GM19328 (cell line): ENCODE results near the gene GRPEL1.

Source experiments
- ATAC-seq: cut with Tn5 transposase; IDR thresholded peaks from one replicate; pipeline ENCODE4 v1.9.1; 2021; ENCODE audit warnings: mild to moderate bottlenecking, moderate library complexity; ENCODE audit not compliant: unreplicated experiment

Gene GRPEL1

DNA sequence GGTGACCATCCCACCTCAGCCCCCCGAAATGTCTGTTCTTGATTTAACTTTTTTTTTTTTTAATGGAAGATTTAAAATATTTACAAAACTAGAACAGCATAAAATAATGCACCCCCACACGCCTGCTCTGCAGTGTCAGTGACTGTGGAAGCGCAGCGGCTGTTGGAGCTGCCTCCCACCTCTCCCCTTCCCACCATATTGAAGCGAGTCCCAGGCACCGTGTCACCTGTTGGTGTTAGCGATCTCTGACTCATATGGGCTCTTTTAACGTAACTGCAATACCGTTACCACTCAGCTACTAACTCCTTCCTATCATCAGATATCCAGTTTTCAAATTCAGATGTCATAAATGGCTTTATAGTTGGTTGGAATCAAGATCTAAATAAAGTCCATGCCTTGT is 41.8 kb downstream of the GRPEL1 start:
- ATAC-seq = no peak

DNA sequence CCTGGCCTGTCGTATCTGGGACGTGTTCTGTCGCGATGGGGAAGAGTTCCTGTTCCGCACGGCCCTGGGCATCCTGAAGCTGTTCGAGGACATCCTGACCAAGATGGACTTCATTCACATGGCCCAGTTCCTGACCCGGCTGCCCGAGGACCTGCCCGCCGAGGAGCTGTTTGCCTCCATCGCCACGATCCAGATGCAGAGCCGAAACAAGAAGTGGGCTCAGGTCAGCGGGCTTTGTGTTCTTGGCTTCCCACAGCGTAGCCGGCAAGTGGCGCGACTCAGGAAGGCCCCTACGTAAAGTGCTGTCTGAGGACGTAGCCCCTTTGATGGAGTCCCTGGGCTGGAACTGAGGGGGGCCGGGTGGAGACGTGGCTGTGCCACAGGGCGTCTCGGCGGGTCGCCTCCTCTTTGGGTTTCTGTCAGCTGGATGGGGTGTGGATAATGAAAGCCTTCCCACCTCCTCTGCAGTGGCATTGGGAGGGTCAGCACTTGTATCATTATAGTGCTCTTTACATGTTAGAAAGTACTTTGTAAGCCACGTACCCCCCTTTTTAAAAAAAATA is 42.7 kb downstream of the GRPEL1 start:
- ATAC-seq = no peak

DNA sequence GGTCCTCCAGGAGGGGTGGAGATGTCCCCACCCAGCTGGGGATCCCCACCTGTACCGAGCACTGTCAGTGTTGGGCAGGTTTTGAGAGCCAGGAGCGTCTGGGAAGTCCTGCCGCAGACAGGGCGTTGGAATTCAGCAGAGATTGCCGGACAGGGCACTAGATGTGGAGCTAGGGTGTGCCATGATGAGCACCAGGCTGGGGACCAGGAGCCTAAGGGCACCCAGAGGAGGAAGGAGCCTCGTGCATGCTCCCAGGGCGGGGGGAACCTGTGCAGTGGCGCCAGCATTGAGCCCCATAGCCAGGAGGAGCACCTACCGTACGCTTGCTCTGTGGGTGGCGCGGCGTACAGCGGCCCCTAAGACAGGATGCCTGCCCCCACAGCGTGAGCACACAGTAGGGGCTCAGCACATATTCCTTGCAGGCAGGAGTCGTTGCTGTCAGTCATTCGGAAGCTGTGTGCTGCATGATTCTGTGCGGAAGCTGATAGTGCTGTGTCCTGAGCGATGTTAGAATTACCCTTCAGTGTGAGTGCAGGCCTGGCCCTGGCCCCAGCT is 43.5 kb downstream of the GRPEL1 start:
- no peak for ATAC-seq

DNA sequence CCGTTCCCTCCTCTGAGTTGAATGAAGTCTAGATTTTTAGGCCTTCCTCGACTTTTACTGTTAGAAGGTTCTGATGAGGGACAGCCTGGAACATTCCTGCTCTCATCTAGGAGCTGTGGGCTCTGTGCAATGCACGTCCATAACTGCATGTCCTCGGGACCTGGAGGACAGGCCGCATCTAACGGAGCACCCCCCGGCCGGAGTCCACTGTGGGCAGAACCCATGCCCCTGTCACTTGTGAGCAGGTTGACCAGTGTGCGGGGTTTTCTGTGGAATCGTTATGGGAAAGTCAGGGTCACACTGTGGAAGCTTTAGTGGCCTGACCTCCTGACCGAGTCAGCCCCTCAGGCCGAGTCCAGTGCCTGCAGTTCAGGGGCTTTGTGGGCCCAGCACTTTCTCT is 44.0 kb downstream of the GRPEL1 start:
- no peak for ATAC-seq

DNA sequence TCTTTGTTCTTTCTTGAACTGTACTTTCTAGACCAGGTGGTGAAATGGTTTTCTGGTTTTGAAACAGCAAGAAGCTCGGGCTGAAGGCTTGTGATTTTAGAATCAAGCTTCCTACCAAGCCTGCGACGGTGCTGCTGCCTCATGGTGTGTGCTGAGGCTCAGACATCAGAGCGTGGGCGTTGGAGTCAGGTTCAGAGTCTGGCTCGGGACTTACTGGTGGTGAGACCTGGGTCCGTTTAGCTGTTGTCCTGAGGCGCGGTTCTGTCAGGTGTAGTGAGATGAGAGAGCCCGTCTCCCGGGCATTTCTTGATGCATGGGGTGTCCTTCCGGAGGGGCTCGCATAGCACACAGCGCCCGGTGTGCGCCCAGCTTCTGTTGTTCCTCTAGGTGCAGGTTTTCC is 44.4 kb downstream of the GRPEL1 start:
- ATAC-seq = no peak

DNA sequence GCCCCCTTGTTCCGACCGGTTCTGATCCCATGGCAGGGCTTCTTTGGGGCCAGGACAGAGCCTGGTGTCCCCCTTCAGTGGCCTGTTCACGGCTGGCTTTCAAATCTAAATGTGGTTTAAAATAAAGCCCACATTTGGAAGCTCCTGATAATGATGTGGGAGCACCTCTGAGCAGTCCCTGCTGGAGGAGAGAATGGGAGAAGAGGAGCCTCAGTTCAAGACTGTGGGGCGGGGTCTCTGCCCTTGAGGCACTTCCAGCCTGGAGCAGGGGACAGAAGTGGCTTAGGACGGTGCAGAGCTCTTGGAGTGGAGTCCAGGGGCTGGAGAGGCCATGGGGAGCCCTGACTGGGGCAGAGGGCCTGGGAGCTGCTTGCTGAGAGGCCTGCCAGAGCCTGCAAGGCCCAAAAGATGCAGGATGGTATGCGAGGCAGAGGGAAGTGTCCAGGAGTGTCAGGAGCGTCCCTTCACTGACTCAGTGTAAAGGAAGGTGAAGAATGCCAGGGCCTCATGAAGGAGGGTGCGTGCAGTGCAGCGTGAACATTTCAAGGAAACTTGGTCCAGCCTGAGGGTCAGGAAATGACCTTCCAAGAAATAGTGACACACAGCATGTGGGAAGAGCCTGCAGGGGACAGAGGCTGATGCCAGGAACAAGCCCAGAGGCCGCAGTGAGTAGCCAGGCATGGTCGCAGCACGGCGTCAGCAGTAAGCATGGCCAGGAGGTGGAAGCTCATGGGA is 45.8 kb downstream of the GRPEL1 start:
- no peak for ATAC-seq

DNA sequence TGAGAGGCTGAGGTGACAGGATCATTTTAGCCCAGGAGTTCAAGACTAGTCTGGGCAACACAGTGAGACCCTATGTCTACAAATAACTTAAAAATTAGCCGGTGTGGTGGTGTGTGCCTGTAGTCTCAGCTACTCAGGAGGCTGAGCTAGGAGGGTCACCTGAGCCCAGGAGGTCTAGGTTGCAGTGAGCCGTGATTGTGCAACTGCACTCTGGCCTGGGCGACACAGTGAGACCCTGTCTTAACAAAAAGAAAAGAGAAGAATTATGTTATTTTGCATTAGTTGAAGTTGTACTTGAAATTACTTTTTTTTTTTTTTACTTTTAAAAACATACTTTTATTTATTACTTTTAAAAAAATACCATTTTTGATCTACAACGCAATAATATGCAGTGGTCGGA is 46.5 kb downstream of the GRPEL1 start:
- no peak for ATAC-seq

DNA sequence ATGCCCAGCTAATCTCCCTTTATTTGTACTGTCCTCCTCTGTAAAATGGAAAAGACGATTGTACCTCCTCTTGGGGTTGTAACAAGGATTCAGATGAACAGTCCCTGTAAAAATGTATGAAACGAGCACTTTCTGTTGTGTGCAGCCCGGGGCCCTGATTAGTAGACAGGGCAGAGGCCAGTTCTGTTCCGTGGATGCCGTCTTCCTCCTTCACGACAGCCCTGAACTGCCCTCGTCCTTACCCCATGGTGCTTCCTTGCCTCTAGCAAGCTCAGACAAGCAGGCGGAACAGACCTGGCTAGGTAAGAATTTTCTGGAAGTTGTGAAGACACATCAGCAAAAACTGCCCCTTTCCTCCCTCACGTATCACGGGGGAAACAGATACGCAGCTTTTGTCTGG is 47.0 kb downstream of the GRPEL1 start:
- ATAC-seq = no peak

DNA sequence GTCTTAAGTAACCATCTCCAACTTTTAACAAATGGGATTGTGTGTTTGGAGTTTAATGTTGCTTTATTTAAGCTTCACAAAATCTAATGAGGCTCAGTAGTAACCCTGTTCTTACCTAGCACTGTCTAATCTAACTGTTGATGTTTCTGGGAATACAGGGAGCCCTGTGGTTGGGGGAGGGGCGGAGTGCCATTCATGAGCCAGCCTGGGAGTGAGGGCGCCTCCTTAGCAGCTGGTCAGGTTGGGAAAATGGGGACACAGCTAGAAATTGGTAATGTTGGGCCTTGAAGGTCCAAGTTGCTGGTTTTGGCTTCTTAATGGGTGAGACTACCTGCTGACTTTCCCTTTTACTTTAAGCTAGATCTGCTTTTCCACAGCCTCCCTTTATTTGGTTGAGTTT is 47.6 kb downstream of the GRPEL1 start:
- no peak for ATAC-seq

DNA sequence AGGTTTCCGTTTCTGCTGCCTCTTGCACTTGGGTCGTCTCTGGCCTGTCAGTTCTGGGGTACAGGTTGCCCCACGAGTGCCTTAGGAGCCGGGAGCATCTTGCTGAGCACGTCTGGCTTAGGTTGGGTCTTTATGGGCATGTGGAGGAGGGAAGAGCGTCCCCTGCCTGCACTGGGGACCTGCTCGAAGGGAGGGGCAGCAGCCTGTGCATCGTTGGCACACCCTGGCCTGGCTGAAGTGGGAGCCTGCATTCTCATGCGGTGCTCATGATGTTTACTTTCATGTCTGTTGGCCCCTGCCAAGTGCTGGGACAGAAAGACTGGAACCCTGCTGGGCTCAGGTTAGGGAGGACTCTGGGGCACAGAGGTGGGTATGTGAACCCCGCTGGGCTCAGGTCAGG is 48.5 kb downstream of the GRPEL1 start:
- ATAC-seq = no peak

DNA sequence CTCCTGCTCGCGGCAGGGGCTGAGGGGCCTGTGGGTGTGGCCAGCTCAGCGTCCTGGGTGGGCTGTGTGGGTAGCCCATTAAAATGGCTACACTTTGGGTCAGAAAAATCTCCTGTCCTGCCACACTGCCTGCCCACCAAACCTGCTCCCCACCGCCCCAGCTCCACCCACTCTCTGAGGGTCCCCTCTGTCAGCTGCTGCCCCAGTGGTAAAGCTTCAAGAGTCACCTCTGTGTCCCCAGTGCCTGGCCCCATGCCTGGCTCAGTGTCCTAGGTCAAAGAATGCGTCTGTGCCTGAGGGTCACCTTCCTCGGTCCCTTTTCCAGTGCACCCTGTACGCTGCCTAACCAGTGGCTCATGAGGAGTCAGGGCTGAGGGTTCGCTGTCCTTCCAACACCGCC is 49.6 kb downstream of the GRPEL1 start:
- no peak for ATAC-seq

DNA sequence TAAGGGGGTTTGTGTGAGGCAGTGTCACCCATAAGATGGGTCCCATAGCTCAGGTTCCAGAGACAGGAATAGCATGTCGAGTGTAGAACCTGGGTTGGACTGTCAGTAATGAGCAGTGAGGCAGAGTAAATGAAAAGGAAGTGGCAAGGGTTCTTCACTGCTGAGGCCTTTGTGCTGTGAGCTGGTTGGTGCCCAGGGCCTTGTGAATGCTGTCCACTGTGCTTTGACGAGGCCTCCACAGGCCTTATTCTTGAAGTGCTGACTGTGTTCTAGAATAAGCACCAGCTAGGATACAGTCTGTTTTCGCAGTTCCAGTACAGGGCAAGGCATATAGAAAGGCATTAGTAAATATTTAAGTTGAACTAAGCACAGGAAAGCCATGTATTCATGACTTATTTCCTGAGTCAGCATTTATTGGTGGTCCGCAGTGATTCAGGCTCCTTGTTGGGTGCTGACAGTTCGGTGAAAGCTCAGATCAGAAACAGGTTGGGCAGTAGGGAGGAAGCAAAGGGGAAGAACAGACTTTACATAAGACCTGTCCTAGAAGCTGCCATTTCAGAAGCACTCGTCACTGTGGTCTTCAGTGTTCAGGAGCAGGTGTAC is 50.3 kb downstream of the GRPEL1 start:
- no peak for ATAC-seq

DNA sequence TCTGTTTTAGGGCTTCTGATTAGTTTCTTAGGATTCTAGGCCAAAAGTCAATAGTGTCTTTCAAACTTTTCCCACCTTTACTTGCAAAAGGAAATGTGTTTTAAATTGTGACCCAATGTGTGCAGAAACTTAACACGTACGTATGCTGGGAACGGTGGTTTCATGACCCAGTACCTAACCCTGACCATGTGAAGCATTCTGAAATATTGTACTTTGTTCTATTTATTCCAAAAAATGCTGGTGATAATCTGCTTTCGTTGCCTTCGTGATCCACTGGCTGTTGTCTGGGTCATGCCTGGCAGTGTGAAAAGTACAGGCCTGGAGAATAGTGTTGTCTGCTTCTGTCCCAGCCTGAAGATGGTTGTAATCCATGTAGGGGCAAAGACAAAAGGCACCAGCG is 51.4 kb downstream of the GRPEL1 start:
- ATAC-seq = no peak

DNA sequence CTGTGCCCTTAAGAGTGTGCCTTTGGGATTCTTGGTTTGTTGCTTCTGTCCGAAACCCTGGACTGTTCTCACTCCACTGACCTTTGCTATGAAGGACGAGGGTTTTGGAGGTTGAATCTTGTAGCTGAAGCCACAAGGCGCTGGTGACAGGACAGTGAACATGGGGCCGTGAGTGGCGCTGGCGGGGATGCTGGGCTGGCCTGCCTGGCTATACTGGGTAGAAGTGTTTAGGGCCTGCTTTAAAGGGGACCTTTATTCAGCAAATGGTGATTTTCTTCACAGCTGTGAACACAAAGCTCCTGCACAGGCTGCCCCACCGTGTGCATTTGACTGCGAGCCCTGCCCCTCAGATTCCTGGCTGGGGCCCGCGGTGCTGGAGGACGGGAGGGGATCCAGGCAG is 51.8 kb downstream of the GRPEL1 start:
- ATAC-seq = no peak

DNA sequence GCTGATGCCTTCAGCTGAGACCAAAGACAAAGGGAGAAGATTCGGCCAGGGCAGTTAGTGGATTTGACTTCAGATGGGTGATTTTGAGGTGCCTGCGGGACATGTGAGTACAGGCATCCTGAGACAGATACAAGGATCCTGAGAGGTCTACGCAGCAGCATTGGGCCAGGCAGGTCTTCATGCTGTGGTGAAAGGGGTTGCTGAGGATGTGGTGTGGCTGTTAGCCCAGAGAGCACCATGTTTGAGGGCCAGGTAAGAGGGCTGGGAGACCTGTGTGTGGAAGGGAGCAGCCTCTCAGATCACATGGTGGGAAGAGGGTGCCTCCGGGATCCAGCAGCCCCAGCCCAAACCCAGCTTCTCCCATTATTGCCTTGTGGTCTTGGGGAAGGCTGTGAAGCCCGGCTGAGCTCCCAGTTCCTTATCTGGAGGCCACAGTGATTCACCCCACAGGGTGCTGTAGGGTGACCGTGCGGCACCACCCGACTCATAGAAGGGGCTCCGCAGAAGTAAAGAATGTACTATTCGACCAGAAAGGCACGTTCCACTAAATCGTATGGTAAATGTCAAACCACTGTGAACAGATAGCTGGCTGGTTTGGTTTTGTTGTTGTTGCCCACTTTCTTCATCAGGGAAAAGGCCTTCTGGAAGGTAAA is 52.4 kb downstream of the GRPEL1 start:
- ATAC-seq = no peak

DNA sequence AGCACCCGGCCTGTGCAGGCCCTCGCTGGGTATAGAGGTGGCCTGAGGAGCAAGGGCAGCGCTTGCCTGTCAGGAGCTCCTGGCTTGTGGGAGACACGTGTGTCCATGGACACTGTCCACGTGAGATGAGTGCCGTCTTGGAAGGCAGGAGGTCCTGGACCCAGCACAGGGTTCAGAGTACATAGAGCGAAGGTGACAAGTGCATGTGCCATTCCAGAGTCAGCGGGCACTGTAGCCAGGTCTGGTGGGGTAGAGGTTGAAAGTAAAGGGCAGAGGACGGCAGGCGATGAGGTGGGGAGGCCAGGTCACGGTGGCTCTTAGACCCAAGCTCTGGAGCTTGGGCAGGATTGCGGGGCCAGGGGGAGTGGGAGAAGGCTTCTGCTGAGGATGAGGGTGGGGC is 53.0 kb downstream of the GRPEL1 start:
- no peak for ATAC-seq

DNA sequence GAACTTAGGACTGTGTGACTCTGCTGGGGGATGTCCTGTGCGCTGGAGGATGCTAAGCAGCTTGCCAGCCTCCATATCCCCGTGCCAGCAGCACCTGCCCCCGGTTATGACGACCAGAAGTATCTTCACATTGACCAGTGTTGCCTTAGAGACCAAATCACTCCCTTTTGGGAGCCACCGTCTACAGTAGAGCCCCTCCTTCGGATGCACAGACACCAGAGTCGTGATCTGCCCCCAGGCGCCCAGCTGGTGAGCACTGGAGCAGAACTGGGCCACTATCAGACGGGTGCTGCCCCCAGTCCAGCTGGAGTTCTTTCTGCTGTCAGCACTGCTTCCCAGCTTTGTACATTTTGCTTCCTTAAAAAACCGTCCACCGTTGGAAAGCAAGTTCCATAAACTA is 54.7 kb downstream of the GRPEL1 start:
- no peak for ATAC-seq

DNA sequence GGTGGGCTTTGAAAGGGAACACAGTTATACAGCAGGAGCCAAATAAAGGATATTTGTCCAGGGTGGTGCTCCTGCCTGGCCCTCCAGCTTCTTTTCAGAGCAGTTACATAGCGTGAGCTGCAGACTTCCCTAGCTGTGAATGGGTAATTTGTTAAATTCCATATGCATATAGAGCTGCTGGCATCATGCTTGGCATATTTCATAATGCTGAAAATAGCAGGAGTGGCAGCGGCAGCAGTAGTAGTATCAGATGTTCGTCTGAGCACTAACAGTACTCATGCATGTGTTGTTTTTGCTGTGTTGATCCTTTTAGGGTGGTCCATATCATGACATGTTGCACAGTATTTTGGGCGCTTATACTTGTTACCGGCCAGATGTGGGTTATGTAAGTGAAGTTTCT is 58.3 kb downstream of the GRPEL1 start:
- ATAC-seq = no peak
